Body of pancreas (tissue), 4 donors: ENCODE measurements around the gene NPAS2.

Experiments used
- POLR2A ChIP-seq, 3 donors: fragments of 450-650 bp; IDR thresholded peaks; one replicate each; pipeline ENCODE4 v1.6.1; 2016; ENCODE audit warnings: antibody characterized with exemption in 3 of 3, mild to moderate bottlenecking in 2 of 3
- TF ChIP-seq, protein P1 (sequence below), 7 experiments: fragments of 450-650 bp in 4 of 7; fragments of 200-600 bp in 3 of 7; sonication (generic) in 3 of 7; IDR thresholded peaks; one replicate each; pipeline ENCODE4 v1.5.1; 2016 to 2019; ENCODE audit warnings: antibody characterized with exemption in 7 of 7

DNA sequence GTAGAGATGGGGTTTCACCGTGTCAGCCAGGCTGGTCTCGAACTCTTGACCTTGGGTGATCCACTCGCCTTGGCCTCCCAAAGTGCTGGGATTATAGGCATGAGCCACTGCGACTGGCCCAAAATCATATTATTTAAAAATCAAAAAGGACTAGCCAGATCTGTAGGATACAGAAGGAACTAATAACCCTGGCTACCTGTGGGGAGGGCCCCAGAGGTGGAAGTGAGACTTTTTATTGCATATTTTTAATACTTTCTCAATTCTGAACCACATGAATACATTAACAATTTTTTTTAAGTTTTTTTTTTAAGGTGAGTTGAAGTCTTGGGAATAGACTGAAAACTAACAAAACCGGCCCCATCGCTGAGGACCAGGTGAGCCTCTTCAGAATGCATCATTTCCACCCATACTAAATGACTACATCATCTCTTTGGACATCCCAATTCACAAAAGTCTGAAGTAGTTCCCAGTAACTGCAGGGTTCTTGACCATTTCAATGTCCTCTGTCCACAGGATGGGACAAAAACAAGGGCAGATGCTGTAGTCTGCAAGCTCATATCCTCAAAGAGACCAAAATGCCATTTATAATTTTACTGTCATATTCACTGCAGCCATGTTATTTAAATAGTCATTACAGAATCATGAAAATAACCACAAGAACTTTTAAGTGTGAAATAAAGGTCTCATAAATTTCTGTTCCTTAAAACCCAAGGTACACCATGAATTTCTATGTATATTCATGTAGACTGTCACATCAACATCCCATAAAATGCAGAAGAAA, 203.6 kb downstream of the NPAS2 start:
- no peak for TF ChIP-seq POLR2A (IDR thresholded peaks at IDR 0.05)
- TF ChIP-seq, protein P1, sequence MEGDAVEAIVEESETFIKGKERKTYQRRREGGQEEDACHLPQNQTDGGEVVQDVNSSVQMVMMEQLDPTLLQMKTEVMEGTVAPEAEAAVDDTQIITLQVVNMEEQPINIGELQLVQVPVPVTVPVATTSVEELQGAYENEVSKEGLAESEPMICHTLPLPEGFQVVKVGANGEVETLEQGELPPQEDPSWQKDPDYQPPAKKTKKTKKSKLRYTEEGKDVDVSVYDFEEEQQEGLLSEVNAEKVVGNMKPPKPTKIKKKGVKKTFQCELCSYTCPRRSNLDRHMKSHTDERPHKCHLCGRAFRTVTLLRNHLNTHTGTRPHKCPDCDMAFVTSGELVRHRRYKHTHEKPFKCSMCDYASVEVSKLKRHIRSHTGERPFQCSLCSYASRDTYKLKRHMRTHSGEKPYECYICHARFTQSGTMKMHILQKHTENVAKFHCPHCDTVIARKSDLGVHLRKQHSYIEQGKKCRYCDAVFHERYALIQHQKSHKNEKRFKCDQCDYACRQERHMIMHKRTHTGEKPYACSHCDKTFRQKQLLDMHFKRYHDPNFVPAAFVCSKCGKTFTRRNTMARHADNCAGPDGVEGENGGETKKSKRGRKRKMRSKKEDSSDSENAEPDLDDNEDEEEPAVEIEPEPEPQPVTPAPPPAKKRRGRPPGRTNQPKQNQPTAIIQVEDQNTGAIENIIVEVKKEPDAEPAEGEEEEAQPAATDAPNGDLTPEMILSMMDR (IDR thresholded peaks at IDR 0.05): no peak
